Dedifferentiated amniotic fluid mesenchymal stem cell (primary cell): Measurements from ENCODE around the gene CFAP99.

Source experiments
- DNase-seq: peaks from one replicate; pipeline ENCODE4 v3.0.0-alpha.2; 2016; ENCODE audit errors: extremely low spot score

The CFAP99 gene

GRCh38 chr4:2468456-2469191 lies 49.9 kb downstream of the CFAP99 start, which contains the start of gene RNF4:
RNF4 (plus strand) TSS chr4:2469106; CDS start chr4:2490494, 21,388 bp downstream.
- peak; percentile 95 for DNase-seq

GRCh38 chr4:2469192-2469984 lies 50.6 kb downstream of the CFAP99 start:
- DNase-seq: no peak

GRCh38 chr4:2470791-2471190 lies 52.0 kb downstream of the CFAP99 start:
- DNase-seq: no peak

- no peak for DNase-seq
Observed at GRCh38 chr4:2472187-2472586, 53.4 kb downstream of the CFAP99 start.

GRCh38 chr4:2478229-2478628 lies 59.5 kb downstream of the CFAP99 start:
- DNase-seq: peak; percentile 38

- DNase-seq: no peak
Observed at GRCh38 chr4:2480649-2481048, 61.9 kb downstream of the CFAP99 start.

- DNase-seq: no peak
Observed at GRCh38 chr4:2482192-2482591, 63.4 kb downstream of the CFAP99 start.

- DNase-seq: peak; percentile 31
Observed at GRCh38 chr4:2482693-2483092, 63.9 kb downstream of the CFAP99 start.

GRCh38 chr4:2483237-2483636 lies 64.5 kb downstream of the CFAP99 start:
- no peak for DNase-seq

GRCh38 chr4:2484185-2484584 lies 65.4 kb downstream of the CFAP99 start:
- DNase-seq: no peak

GRCh38 chr4:2484993-2485392 lies 66.2 kb downstream of the CFAP99 start:
- no peak for DNase-seq

GRCh38 chr4:2485956-2486355 lies 67.2 kb downstream of the CFAP99 start:
- DNase-seq: no peak

GRCh38 chr4:2486981-2487380 lies 68.2 kb downstream of the CFAP99 start:
- DNase-seq: no peak

GRCh38 chr4:2487632-2488031 lies 68.9 kb downstream of the CFAP99 start:
- no peak for DNase-seq

- no peak for DNase-seq
Observed at GRCh38 chr4:2489081-2489805, 70.5 kb downstream of the CFAP99 start.

GRCh38 chr4:2489841-2490552 lies 71.2 kb downstream of the CFAP99 start:
- no peak for DNase-seq

GRCh38 chr4:2492970-2493369 lies 74.2 kb downstream of the CFAP99 start:
- no peak for DNase-seq

GRCh38 chr4:2494992-2495391 lies 76.2 kb downstream of the CFAP99 start:
- no peak for DNase-seq

GRCh38 chr4:2497324-2497723 lies 78.6 kb downstream of the CFAP99 start:
- DNase-seq: no peak

GRCh38 chr4:2497931-2498330 lies 79.2 kb downstream of the CFAP99 start:
- no peak for DNase-seq

- no peak for DNase-seq
Observed at GRCh38 chr4:2500547-2500946, 81.8 kb downstream of the CFAP99 start.
